IMR-90 (cell line): Measurements from ENCODE around the gene HYDIN. TPM values are rescaled to one million over a fixed set of nuclear protein-coding genes. Genes with fewer than 3 reads are reported as not detected.
A peak's percentile ranks its signal among the peaks of the same experiment; 100 is the strongest.

Source experiments
- ATAC-seq: fragments of 200-7000 bp; cut with Tn5 transposase; 2 replicates; pipeline ENCODE4 v1.9.1; 2020; ENCODE audit warnings: low read depth, mild to moderate bottlenecking, moderate library complexity
- BruUV-seq: library from RNA; stranded (reverse); fragments of 400-500 nt; replicated peaks from 2 replicates; lab custom pipeline; 2021; lab: Mats Ljungman, UMichigan
- CTCF ChIA-PET: fragments of 300-600 bp; formaldehyde crosslinking; extraction: SDS; loops from one replicate; lab custom pipeline; 2021; ENCODE audit warnings: antibody characterized with exemption; lab: Yijun Ruan, JAX
- POLR2A ChIA-PET: fragments of 300-600 bp; sonication (Branson Sonifier 250); formaldehyde crosslinking; loops from one replicate; lab custom pipeline; 2022; ENCODE audit warnings: antibody characterized with exemption; ENCODE audit not compliant: unreplicated experiment; lab: Charles Lee
- DNase-seq: peaks from one replicate; pipeline ENCODE4 v3.0.0; 2013
- H2AFZ ChIP-seq: replicated peaks from 2 replicates; pipeline ENCODE3; 2013; ENCODE audit warnings: low read length, mild to moderate bottlenecking; ENCODE audit not compliant: poor library complexity
- H2AK5ac ChIP-seq: 2 replicates; pipeline ENCODE4 v1.6.1; 2013; ENCODE audit warnings: low read depth, low read length, inconsistent platforms
- H2AK9ac ChIP-seq: replicated peaks from 2 replicates; pipeline ENCODE3; 2013; ENCODE audit warnings: mild to moderate bottlenecking, low read depth, low read length, moderate library complexity; ENCODE audit not compliant: poor library complexity
- H2BK120ac ChIP-seq: 2 replicates; pipeline ENCODE4 v1.6.1; 2013; ENCODE audit warnings: low read depth, low read length, inconsistent platforms
- H2BK15ac ChIP-seq: 3 replicates; pipeline ENCODE4 v1.6.1; 2013; ENCODE audit warnings: low read depth, low read length, inconsistent platforms
- H2BK20ac ChIP-seq: 2 replicates; pipeline ENCODE4 v1.6.1; 2013; ENCODE audit warnings: low read depth, mild to moderate bottlenecking, inconsistent platforms, low read length, moderate library complexity
- H2BK5ac ChIP-seq: 2 replicates; pipeline ENCODE4 v1.6.1; 2013; ENCODE audit warnings: mild to moderate bottlenecking, low read depth, low read length, inconsistent platforms; ENCODE audit not compliant: poor library complexity, severe bottlenecking
- H3K14ac ChIP-seq: replicated peaks from 2 replicates; pipeline ENCODE4 v1.6.1; 2013; ENCODE audit warnings: low read depth, low read length, inconsistent platforms
- H3K18ac ChIP-seq: 2 replicates; pipeline ENCODE4 v1.6.1; 2013; ENCODE audit warnings: low read depth, low read length, control low read depth
- H3K23ac ChIP-seq: 2 replicates; pipeline ENCODE4 v1.6.1; 2013; ENCODE audit warnings: low read depth, low read length, inconsistent platforms
- H3K27ac ChIP-seq: 2 replicates; pipeline ENCODE4 v1.5.1; 2013; ENCODE audit warnings: mild to moderate bottlenecking, control low read depth, low read length; ENCODE audit not compliant: insufficient read depth
- H3K27me3 ChIP-seq: 2 replicates; pipeline ENCODE4 v1.6.1; 2013; ENCODE audit warnings: low read length; ENCODE audit not compliant: control insufficient read depth, insufficient read depth
- H3K36me3 ChIP-seq: 2 replicates; pipeline ENCODE4 v1.6.1; 2013; ENCODE audit warnings: low read length, mixed read lengths; ENCODE audit not compliant: control insufficient read depth, insufficient read depth
- H3K4ac ChIP-seq: 2 replicates; pipeline ENCODE4 v1.6.1; 2013; ENCODE audit warnings: low read depth, low read length, inconsistent platforms
- H3K4me1 ChIP-seq: 2 replicates; pipeline ENCODE4 v1.6.1; 2013; ENCODE audit warnings: low read length, mixed read lengths; ENCODE audit not compliant: control insufficient read depth, insufficient read depth
- H3K4me2 ChIP-seq: 2 replicates; pipeline ENCODE4 v1.6.1; 2013; ENCODE audit warnings: low read depth, mild to moderate bottlenecking, control low read depth, low read length, moderate library complexity
- H3K4me3 ChIP-seq: 2 replicates; pipeline ENCODE4 v1.5.1; 2013; ENCODE audit warnings: low read depth, mild to moderate bottlenecking, control low read depth, low read length, moderate library complexity; ENCODE audit not compliant: insufficient read depth
- H3K56ac ChIP-seq: 2 replicates; pipeline ENCODE4 v1.6.1; 2013; ENCODE audit warnings: low read length, inconsistent platforms; ENCODE audit not compliant: insufficient read depth; ENCODE audit errors: extremely low read depth
- H3K79me1 ChIP-seq, 2 experiments: 2 replicates each; pipeline ENCODE4 v1.6.1; 2013; ENCODE audit warnings: low read length in 2 of 2, inconsistent platforms in 1 of 2, low read depth in 1 of 2
- H3K9ac ChIP-seq: 2 replicates; pipeline ENCODE4 v1.6.1; 2013; ENCODE audit warnings: low read depth, low read length, control low read depth
- H3K9me1 ChIP-seq: 2 replicates; pipeline ENCODE4 v1.6.1; 2013; ENCODE audit warnings: low read length, inconsistent platforms; ENCODE audit not compliant: insufficient read depth
- H3K9me3 ChIP-seq: 2 replicates; pipeline ENCODE4 v1.6.1; 2013; ENCODE audit warnings: low read length; ENCODE audit not compliant: control insufficient read depth, insufficient read depth
- H4K20me1 ChIP-seq: 2 replicates; pipeline ENCODE4 v1.6.1; 2013; ENCODE audit warnings: low read length, inconsistent platforms; ENCODE audit not compliant: insufficient read depth
- H4K5ac ChIP-seq: 2 replicates; pipeline ENCODE4 v1.6.1; 2013; ENCODE audit warnings: mild to moderate bottlenecking, low read depth, low read length, control low read depth
- H4K8ac ChIP-seq, 2 experiments: 2 replicates each; pipeline ENCODE4 v1.6.1; 2013; ENCODE audit warnings: low read depth in 2 of 2, low read length in 2 of 2, control low read depth in 1 of 2, inconsistent platforms in 1 of 2
- H4K91ac ChIP-seq: 2 replicates; pipeline ENCODE4 v1.6.1; 2013; ENCODE audit warnings: low read depth, low read length, inconsistent platforms; ENCODE audit not compliant: insufficient read depth
- BHLHE40 ChIP-seq: fragments of 150-350 bp; IDR thresholded peaks from 2 replicates; pipeline ENCODE4 v1.6.1; 2016; ENCODE audit warnings: mild to moderate bottlenecking, low read depth, low read length
- FOS ChIP-seq: fragments of 150-350 bp; IDR thresholded peaks from 2 replicates; pipeline ENCODE4 v1.6.1; 2016; ENCODE audit warnings: low read depth, low read length
- MAZ ChIP-seq: IDR thresholded peaks from 2 replicates; pipeline ENCODE4 v1.6.1; 2012; ENCODE audit warnings: low read depth, mild to moderate bottlenecking, low read length, improper control_type of control experiment, moderate library complexity, borderline replicate concordance
- whole genome bisulfite sequencing, 2 experiments: methylation state at CpG; one replicate each; pipeline versions ENCODE4 v1.1.5 to v1.1.7; 2013; ENCODE audit warnings: missing lambda C conversion rate in 2 of 2; ENCODE audit not compliant: insufficient read length in 1 of 2; ENCODE audit errors: extremely low coverage in 2 of 2; 5-methylcytosine and 5-hydroxymethylcytosine counted together
- dilution Hi-C: fragments of 300-500 bp; cut with HindIII; formaldehyde crosslinking; loops from one replicate; pipeline ENCODE4 v1.14.3; 2018; ENCODE audit warnings: low sequenced_read_pairs; ENCODE audit not compliant: unreplicated experiment
- in situ Hi-C: fragments of 300-500 bp; cut with MboI; formaldehyde crosslinking; loops from 3 replicates; pipeline ENCODE4 v1.14.3; 2019; ENCODE audit warnings: low sequenced_read_pairs, inconsistent platforms, mixed read lengths
- intact Hi-C: fragments of 100-400 bp; cut with micrococcal nuclease; formaldehyde crosslinking; loops from 2 replicates; pipeline ENCODE4 v1.10.0; 2022
- polyA plus RNA-seq, 3 experiments: library from polyadenylated mRNA; depleted of rRNA; stranded (reverse); fragments of >200 nt; gene quantifications; 2 replicates each; pipeline ENCODE4 v1.2.3, GENCODE V29; 2012; ENCODE audit warnings: low replicate concordance in 1 of 3
- total RNA-seq: library from RNA; depleted of rRNA; stranded (reverse); fragments of >200 nt; gene quantifications from 2 replicates; pipeline ENCODE4 v1.2.3, GENCODE V29; 2012

Gene HYDIN
- total and polyA plus RNA-seq, 2 of the 4 experiments (the other 2 are of a cell fraction): 0.18 to 0.27 TPM

DNA sequence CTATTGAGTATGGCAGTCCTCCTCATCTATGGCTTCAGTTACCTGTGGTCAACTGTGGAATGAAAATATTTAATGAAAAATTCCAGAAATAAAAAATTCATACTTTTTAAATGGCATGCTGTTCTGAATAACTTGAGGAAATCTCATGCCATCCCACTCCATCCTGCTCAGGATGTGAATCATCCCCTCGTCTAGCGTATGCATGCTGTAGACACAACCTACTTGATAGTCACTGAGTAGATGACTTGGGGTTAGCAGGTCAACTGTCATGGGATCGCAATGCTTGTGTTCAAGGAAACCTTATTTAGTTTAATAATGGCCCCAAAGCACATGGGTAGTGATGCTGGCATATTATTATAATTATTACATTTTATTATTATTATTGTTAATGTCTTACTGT is 424.7 kb downstream of the HYDIN start:
- Histone ChIP-seq H4K91ac (no peak overlapping the region), H3K27me3 (no peaks in the 10 kb centered on the region; the same call in 1 of the 2 replicates), H2BK15ac (no peak overlapping the region), H2AK9ac (no peak overlapping the region), H4K8ac (no peak overlapping the region), H3K9me1 (peaks cover 10% of the 10 kb centered on the region), H2BK20ac (no peak overlapping the region), H2AFZ (no peak overlapping the region), H3K27ac (no peak overlapping the region), H3K56ac (no peak overlapping the region), H3K9me3 (peaks cover 5% of the 10 kb centered on the region; the same call in 1 of the 2 replicates), H3K4me2 (no peak overlapping the region), H2BK120ac (no peak overlapping the region), H3K23ac (no peak overlapping the region), H4K20me1 (no peaks in the 10 kb centered on the region), H3K4ac (no peak overlapping the region; the same call in 1 of the 2 replicates), H4K5ac (no peak overlapping the region), H3K36me3 (no peaks in the 10 kb centered on the region), H3K9ac (no peak overlapping the region), H3K14ac (no peak overlapping the region), H2BK5ac (peak overlapping the region; percentile 99), H2AK5ac (no peak overlapping the region), H3K4me3 (no peak overlapping the region), H3K18ac (no peak overlapping the region), H3K4me1 (peaks cover 8% of the 10 kb centered on the region; the same call in 1 of the 2 replicates), H3K79me1 (0 out of 4 replicates have a peak, but pooled peaks cover 0 to 3% of the 10 kb centered on the region in 2 experiments)
- ATAC-seq (peak; percentile 24; the same call in 1 of the 2 replicates), DNase-seq (peak; percentile 91)
- BruUV-seq: no TSS peak
- no CpG with 5 or more reads among the region's 3 CpGs for WGBS, 2 experiments
- dilution Hi-C loops: no loop called here
- TF ChIP-seq BHLHE40 (peak; percentile 23; the same call in 1 of the 2 replicates), FOS (peak; percentile 64), MAZ (no peak)
- in situ Hi-C loops: no loop called here
- POLR2A ChIA-PET: no interaction called here
- CTCF ChIA-PET: no interaction called here
- intact Hi-C loops: no loop called here
